B cell (primary cell): ENCODE results near the gene TCF3. TPM values are rescaled to one million over a fixed set of nuclear protein-coding genes. Genes with fewer than 3 reads are reported as not detected.
A peak's percentile ranks its signal among the peaks of the same experiment; 100 is the strongest.

Source experiments
- ATAC-seq: fragments of 200-7000 bp; cut with Tn5 transposase; one replicate; pipeline ENCODE4 v1.10.0; 2021; ENCODE audit warnings: low read depth, mild to moderate bottlenecking, moderate number of reproducible peaks, moderate library complexity
- CTCF ChIA-PET: fragments of 350-600 bp; sonication (Branson Sonifier 250); formaldehyde crosslinking; loops from one replicate; lab custom pipeline; 2021; ENCODE audit warnings: antibody characterized with exemption, inconsistent platforms; lab: Charles Lee
- POLR2A ChIA-PET: fragments of 350-600 bp; sonication (Branson Sonifier 250); formaldehyde crosslinking; loops from one replicate; lab custom pipeline; 2021; ENCODE audit warnings: antibody characterized with exemption; lab: Charles Lee
- DNase-seq: peaks from one replicate; pipeline ENCODE4 v3.0.0; 2013
- H2AFZ ChIP-seq: 2 replicates; pipeline ENCODE4 v1.6.1; 2012; ENCODE audit warnings: mild to moderate bottlenecking, low read depth, low read length; ENCODE audit not compliant: insufficient read depth, poor library complexity, severe bottlenecking
- H3K27ac ChIP-seq, 2 donors: 1 replicate in 1 of 2; 2 replicates in 1 of 2; pipeline ENCODE4 v1.5.1; 2012 to 2013; ENCODE audit warnings: low read length in 2 of 2, mild to moderate bottlenecking in 2 of 2, moderate library complexity in 1 of 2
- H3K27me3 ChIP-seq, 4 experiments: fragments of 200-600 bp in 1 of 4; sonication (generic) in 1 of 4; replicated peaks in 1 of 4; 1 replicate in 2 of 4; 2 replicates in 2 of 4; pipeline versions ENCODE4 v1.6.1 to v1.7.0; 2013 to 2016; ENCODE audit warnings: low read length in 3 of 4, mild to moderate bottlenecking in 2 of 4, mixed read lengths in 1 of 4, moderate library complexity in 1 of 4; ENCODE audit not compliant: insufficient read depth in 4 of 4, control insufficient read depth in 3 of 4; ENCODE audit errors: control extremely low read depth in 1 of 4
- H3K36me3 ChIP-seq, 2 experiments: replicated peaks in 1 of 2; 1 replicate in 1 of 2; 2 replicates in 1 of 2; pipeline versions ENCODE4 v1.6.1 to v1.7.1; 2013; ENCODE audit warnings: low read length in 1 of 2; ENCODE audit not compliant: insufficient read depth in 2 of 2, control insufficient read depth in 1 of 2; ENCODE audit errors: control extremely low read depth in 1 of 2, extremely low read depth in 1 of 2
- H3K4me1 ChIP-seq, 2 donors: fragments of 200-600 bp in 1 of 2; sonication (generic) in 1 of 2; 1 replicate in 1 of 2; 2 replicates in 1 of 2; pipeline versions ENCODE4 v1.5.1 to v1.6.1; 2013 to 2017; ENCODE audit warnings: low read length in 2 of 2; ENCODE audit not compliant: control insufficient read depth in 2 of 2, insufficient read depth in 2 of 2
- H3K4me2 ChIP-seq: replicated peaks from 2 replicates; pipeline ENCODE3; 2012; ENCODE audit warnings: mild to moderate bottlenecking, low read depth, low read length; ENCODE audit not compliant: poor library complexity, severe bottlenecking
- H3K4me3 ChIP-seq, 5 experiments: fragments of 200-600 bp in 1 of 5; sonication (generic) in 1 of 5; 1 replicate in 3 of 5; 2 replicates in 2 of 5; pipeline versions ENCODE4 v1.5.1 to v1.7.0; 2011 to 2016; ENCODE audit warnings: low read length in 4 of 5, mild to moderate bottlenecking in 4 of 5, low read depth in 2 of 5, control low read depth in 1 of 5, moderate library complexity in 1 of 5; ENCODE audit not compliant: insufficient read depth in 1 of 5; ENCODE audit errors: control extremely low read depth in 1 of 5, extremely low read depth in 1 of 5
- H3K79me2 ChIP-seq: fragments of 200-600 bp; sonication (generic); one replicate; pipeline ENCODE4 v1.6.0; 2016; ENCODE audit warnings: low read length; ENCODE audit not compliant: control insufficient read depth, insufficient read depth
- H3K9ac ChIP-seq: fragments of 200-600 bp; sonication (generic); 2 replicates; pipeline ENCODE4 v1.6.1; 2017; ENCODE audit warnings: mild to moderate bottlenecking, low read length, moderate library complexity
- H3K9me3 ChIP-seq, 3 donors: one replicate each; pipeline versions ENCODE4 v1.6.1 to v1.7.1; 2013; ENCODE audit warnings: low read length in 2 of 3; ENCODE audit not compliant: control insufficient read depth in 2 of 3, insufficient read depth in 1 of 3; ENCODE audit errors: control extremely low read depth in 1 of 3
- H4K20me1 ChIP-seq: 2 replicates; pipeline ENCODE4 v1.6.0; 2012; ENCODE audit warnings: mild to moderate bottlenecking, low read length; ENCODE audit not compliant: insufficient read depth, control insufficient read depth, poor library complexity, severe bottlenecking
- H3K27ac Mint-ChIP-seq: one replicate; pipeline ENCODE4 v1.8.0; 2021; ENCODE audit warnings: mixed read lengths
- H3K27me3 Mint-ChIP-seq: one replicate; pipeline ENCODE4 v1.8.0; 2021; ENCODE audit warnings: mixed read lengths
- H3K4me1 Mint-ChIP-seq: one replicate; pipeline ENCODE4 v1.8.0; 2021; ENCODE audit warnings: mixed read lengths
- H3K4me3 Mint-ChIP-seq: one replicate; pipeline ENCODE4 v1.8.0; 2021; ENCODE audit warnings: mixed read lengths
- H3K9me3 Mint-ChIP-seq: one replicate; pipeline ENCODE4 v1.8.0; 2022; ENCODE audit warnings: mixed read lengths; ENCODE audit not compliant: insufficient read depth
- CTCF ChIP-seq: fragments of 200-600 bp; IDR thresholded peaks from one replicate; pipeline ENCODE4 v1.8.0; 2022; ENCODE audit warnings: antibody characterized with exemption, mild to moderate bottlenecking
- EZH2 ChIP-seq: IDR thresholded peaks from 2 replicates; pipeline ENCODE4 v1.6.1; 2012; ENCODE audit warnings: borderline replicate concordance, low read depth, mild to moderate bottlenecking, moderate library complexity, low read length; ENCODE audit not compliant: insufficient read depth, poor library complexity, severe bottlenecking
- WGBS: methylation state at CpG from one replicate; pipeline ENCODE4 v1.1.5; 2013; ENCODE audit warnings: missing lambda C conversion rate; ENCODE audit not compliant: insufficient coverage; 5-methylcytosine and 5-hydroxymethylcytosine counted together
- intact Hi-C: fragments of 100-400 bp; cut with micrococcal nuclease; formaldehyde crosslinking; loops from one replicate; pipeline ENCODE4 v1.10.0; 2022
- polyA plus RNA-seq: library from polyadenylated mRNA; depleted of rRNA; stranded (reverse); fragments of >200 nt; gene quantifications from 2 replicates; pipeline ENCODE4 v1.2.3, GENCODE V29; 2012
- total RNA-seq, 2 donors: library from RNA; stranded (reverse); fragments of 120-200 nt in 1 of 2; gene quantifications; 1 replicate in 1 of 2; 2 replicates in 1 of 2; pipeline versions ENCODE4 v1.2.3 to v1.2.4, GENCODE V29; 2013 to 2022

The TCF3 gene
- total and polyA plus RNA-seq, 2 donors (not counting 1 experiment from before 2014, with no cell fraction given), result 278 to 588 TPM

- H3K36me3 ChIP-seq, result peaks cover 0 to 74% of the 10 kb centered on the region in 2 experiments
These were observed 31.9 kb downstream of the TCF3 start for GRCh38 chr19:1620502-1620901.

GRCh38 chr19:1619703-1620102, 32.7 kb downstream of the TCF3 start:
- Histone ChIP-seq H3K9me3 (no peaks in the 10 kb centered on the region), H4K20me1 (peaks cover 98% of the 10 kb centered on the region)
- intact Hi-C loops, result no loop called here

More at GRCh38 chr19:1620502-1620901, 31.9 kb downstream of the TCF3 start:
- Histone ChIP-seq H3K27me3 (no peaks in the 10 kb centered on the region), H3K4me3 (no peak overlapping the region), H3K9me3 (no peaks in the 10 kb centered on the region), H4K20me1 (peaks cover 98% of the 10 kb centered on the region), H3K27ac (peak overlapping the region in 1 of 2 donors; percentile 36), H2AFZ (no peak overlapping the region), H3K4me1 (peaks cover 19 to 42% of the 10 kb centered on the region in 2 donors), H3K4me2 (no peak overlapping the region), H3K9ac (no peak overlapping the region), H3K79me2 (peaks cover 49% of the 10 kb centered on the region)
- peak overlapping the region; percentile 32 for H3K27ac Mint-ChIP-seq
- ATAC-seq, result no peak
- no peak for TF ChIP-seq EZH2
- no peak for TF ChIP-seq CTCF
- CTCF ChIA-PET, result interaction anchor here (0.9 kb wide), 1 partner anchor 52 kb away, joined by 3 read pairs; no protein-coding TSS in a partner anchor
- DNase-seq, result no peak
- H3K4me3 Mint-ChIP-seq, result no peak overlapping the region
- H3K9me3 Mint-ChIP-seq, result no peaks in the 10 kb centered on the region
- H3K27me3 Mint-ChIP-seq, result no peaks in the 10 kb centered on the region
- 81% methylated on average over 9 of the region's 11 CpGs for WGBS
- intact Hi-C loops, result no loop called here
- POLR2A ChIA-PET, result no interaction called here
- peaks cover 35% of the 10 kb centered on the region for H3K4me1 Mint-ChIP-seq

More at GRCh38 chr19:1619703-1620102, 32.7 kb downstream of the TCF3 start:
- no peak overlapping the region for H3K4me2 ChIP-seq
- H3K79me2 ChIP-seq, result peaks cover 51% of the 10 kb centered on the region
- no peaks in the 10 kb centered on the region for H3K9me3 Mint-ChIP-seq
- H3K27me3 Mint-ChIP-seq, result no peaks in the 10 kb centered on the region
- no peak overlapping the region for H3K9ac ChIP-seq
- WGBS, result 95% methylated on average over 13 of the region's 18 CpGs
- peaks cover 19 to 42% of the 10 kb centered on the region in 2 donors for H3K4me1 ChIP-seq
- ATAC-seq (no peak), DNase-seq (no peak)
- ChIA-PET POLR2A (no interaction called here), CTCF (interaction anchor here (0.9 to 1.1 kb wide), 2 partner anchors 51 to 53 kb away, joined by 3 read pairs; no protein-coding TSS in a partner anchor)
- H3K27me3 ChIP-seq, result no peaks in the 10 kb centered on the region
- no peak overlapping the region for H3K4me3 ChIP-seq
- H3K27ac ChIP-seq, result no peak overlapping the region
- peaks cover 35% of the 10 kb centered on the region for H3K4me1 Mint-ChIP-seq
- no peak overlapping the region for H3K4me3 Mint-ChIP-seq
- no peak overlapping the region for H3K27ac Mint-ChIP-seq
- no peak overlapping the region for H2AFZ ChIP-seq
- TF ChIP-seq CTCF (no peak), EZH2 (no peak)
- H3K36me3 ChIP-seq, result peaks cover 0 to 77% of the 10 kb centered on the region in 2 experiments
